Measurements from ENCODE around the gene EPN1.

Gene EPN1

GRCh38 chr19:55691561-55692481, 16.8 kb downstream of the EPN1 start:
- H3K9me2 ChIP-seq (replicated peaks; ENCODE audit: control insufficient read depth, low read length), result no peaks in the 10 kb centered on the region
- H3K4me3 ChIP-seq (ENCODE audit: low read length), result no peak overlapping the region
- peaks cover 97% of the 10 kb centered on the region for H3K36me3 ChIP-seq (ENCODE audit: control insufficient read depth, low read length)
- H3K79me2 ChIP-seq (ENCODE audit: control insufficient read depth, low read length), result peaks cover 16% of the 10 kb centered on the region
- no peak for TF ChIP-seq CTCF (IDR thresholded peaks at IDR 0.05; ENCODE audit: low read depth, low read length, poor library complexity, severe bottlenecking)
- no peak for TF ChIP-seq EZH2phosphoT487 (IDR thresholded peaks at IDR 0.05; ENCODE audit: borderline replicate concordance, low read length)
- H3K27ac ChIP-seq (ENCODE audit: low read depth, low read length), result no peak overlapping the region
- H3F3A ChIP-seq (ENCODE audit: control insufficient read depth, insufficient read depth), result no peaks in the 10 kb centered on the region
- H3K4me1 ChIP-seq (ENCODE audit: control insufficient read depth, low read length), result no peaks in the 10 kb centered on the region
- H3K27me3 ChIP-seq (ENCODE audit: control insufficient read depth, low read length), result no peaks in the 10 kb centered on the region
- H3K4me2 ChIP-seq (ENCODE audit: low read length), result no peak overlapping the region
- 0 out of 2 replicates have a peak, but pooled peaks cover 5% of the 10 kb centered on the region for H4K20me1 ChIP-seq (ENCODE audit: control insufficient read depth, insufficient read depth, low read depth, low read length)
- no peaks in the 10 kb centered on the region for H3K9me3 ChIP-seq (ENCODE audit: control insufficient read depth, insufficient read depth, low read length)

- Histone ChIP-seq H3F3A (ENCODE audit: control insufficient read depth, insufficient read depth) (no peaks in the 10 kb centered on the region), H3K9me2 (replicated peaks; ENCODE audit: control insufficient read depth, low read length) (no peaks in the 10 kb centered on the region), H3K9me3 (ENCODE audit: control insufficient read depth, insufficient read depth, low read length) (no peaks in the 10 kb centered on the region), H3K4me2 (ENCODE audit: low read length) (no peak overlapping the region), H3K36me3 (ENCODE audit: control insufficient read depth, low read length) (peaks cover 99% of the 10 kb centered on the region), H3K4me3 (ENCODE audit: low read length) (no peak overlapping the region), H3K79me2 (ENCODE audit: control insufficient read depth, low read length) (peaks cover 7% of the 10 kb centered on the region), H3K27ac (ENCODE audit: low read depth, low read length) (no peak overlapping the region), H3K4me1 (ENCODE audit: control insufficient read depth, low read length) (no peaks in the 10 kb centered on the region), H3K27me3 (ENCODE audit: control insufficient read depth, low read length) (no peaks in the 10 kb centered on the region), H4K20me1 (ENCODE audit: control insufficient read depth, insufficient read depth, low read depth, low read length) (0 out of 2 replicates have a peak, but pooled peaks cover 5% of the 10 kb centered on the region)
- TF ChIP-seq CTCF (IDR thresholded peaks at IDR 0.05; ENCODE audit: low read depth, low read length, poor library complexity, severe bottlenecking), result no peak
- TF ChIP-seq EZH2phosphoT487 (IDR thresholded peaks at IDR 0.05; ENCODE audit: borderline replicate concordance, low read length), result no peak
These were observed 17.7 kb downstream of the EPN1 start for GRCh38 chr19:55692681-55693081.

GRCh38 chr19:55693336-55693974, 18.4 kb downstream of the EPN1 start:
- Histone ChIP-seq H3K27ac (ENCODE audit: low read depth, low read length) (no peak overlapping the region), H3K4me3 (ENCODE audit: low read length) (no peak overlapping the region), H3F3A (ENCODE audit: control insufficient read depth, insufficient read depth) (no peaks in the 10 kb centered on the region), H4K20me1 (ENCODE audit: control insufficient read depth, insufficient read depth, low read depth, low read length) (no peaks in the 10 kb centered on the region), H3K27me3 (ENCODE audit: control insufficient read depth, low read length) (no peaks in the 10 kb centered on the region), H3K4me1 (ENCODE audit: control insufficient read depth, low read length) (no peaks in the 10 kb centered on the region), H3K9me2 (replicated peaks; ENCODE audit: control insufficient read depth, low read length) (no peaks in the 10 kb centered on the region), H3K4me2 (ENCODE audit: low read length) (no peak overlapping the region), H3K9me3 (ENCODE audit: control insufficient read depth, insufficient read depth, low read length) (no peaks in the 10 kb centered on the region), H3K79me2 (ENCODE audit: control insufficient read depth, low read length) (no peaks in the 10 kb centered on the region), H3K36me3 (ENCODE audit: control insufficient read depth, low read length) (peaks cover 96% of the 10 kb centered on the region)
- no peak for TF ChIP-seq CTCF (IDR thresholded peaks at IDR 0.05; ENCODE audit: low read depth, low read length, poor library complexity, severe bottlenecking)
- no peak for TF ChIP-seq EZH2phosphoT487 (IDR thresholded peaks at IDR 0.05; ENCODE audit: borderline replicate concordance, low read length)

All from DOHH2 (cell line).